ENCODE results near the gene GCLC.

DNA sequence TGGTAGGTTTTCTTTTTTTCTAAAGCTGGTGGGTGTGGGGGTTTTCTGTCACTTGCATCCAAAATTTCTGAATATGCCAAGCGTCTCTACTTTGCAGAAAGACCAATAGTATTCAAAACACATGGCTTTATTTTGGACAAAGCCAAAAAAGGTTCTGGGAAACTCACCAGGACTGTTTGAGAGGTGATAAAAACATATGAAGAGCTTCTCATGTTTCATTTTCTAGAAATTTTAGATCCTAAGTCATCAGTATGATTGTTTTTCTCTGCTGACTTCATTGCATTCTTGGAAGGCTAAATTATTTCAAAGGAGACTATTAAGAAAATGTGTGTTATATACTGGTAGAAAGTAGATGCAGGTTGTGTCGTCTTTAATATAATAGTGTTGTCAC is 51.3 kb downstream of the GCLC start:
- TF ChIP-seq POLR2A (IDR thresholded peaks at IDR 0.05; ENCODE audit: low read depth, low read length) = no peak
- no peak for TF ChIP-seq POLR2AphosphoS5 (IDR thresholded peaks at IDR 0.05; ENCODE audit: low read depth, low read length)

All from GM12891 (cell line).